OCI-LY7 (cell line): Measurements from ENCODE around the gene TECTB.

ENCODE experiments used
- EZH2phosphoT487 ChIP-seq: fragments of 200-600 bp; sonication (generic); IDR thresholded peaks from 2 replicates; pipeline ENCODE4 v1.6.1; 2018; ENCODE audit warnings: low read depth, borderline replicate concordance, mild to moderate bottlenecking, mixed run types, antibody characterized with exemption, low read length, moderate library complexity, mixed read lengths
- TF ChIP-seq, protein P1 (sequence below): fragments of 200-600 bp; sonication (generic); conservative IDR thresholded peaks from 2 replicates; pipeline ENCODE4 v1.5.1; 2014; ENCODE audit warnings: mild to moderate bottlenecking, antibody characterized with exemption, low read length, moderate library complexity, mixed read lengths

DNA sequence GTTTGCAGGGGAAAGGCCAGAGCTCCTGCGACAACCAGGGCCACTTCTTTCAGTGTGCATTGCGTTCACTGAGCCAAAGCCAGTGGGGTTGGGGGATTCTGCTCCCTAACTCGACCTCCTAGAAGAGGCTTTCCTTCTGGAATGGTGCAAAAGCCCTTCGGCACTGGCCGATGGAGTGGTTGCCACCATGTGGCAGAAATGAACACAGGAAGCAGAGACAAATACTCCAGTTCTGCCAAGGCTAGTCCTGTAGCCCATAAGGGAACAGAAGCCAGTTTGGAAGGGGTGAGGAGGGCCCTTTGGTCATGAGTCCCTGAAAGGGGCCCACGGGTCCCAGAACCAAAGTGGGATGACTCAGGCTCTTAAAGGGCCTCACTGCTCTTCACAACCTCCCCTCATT is 61.1 kb downstream of the TECTB start:
- TF ChIP-seq, protein P1, sequence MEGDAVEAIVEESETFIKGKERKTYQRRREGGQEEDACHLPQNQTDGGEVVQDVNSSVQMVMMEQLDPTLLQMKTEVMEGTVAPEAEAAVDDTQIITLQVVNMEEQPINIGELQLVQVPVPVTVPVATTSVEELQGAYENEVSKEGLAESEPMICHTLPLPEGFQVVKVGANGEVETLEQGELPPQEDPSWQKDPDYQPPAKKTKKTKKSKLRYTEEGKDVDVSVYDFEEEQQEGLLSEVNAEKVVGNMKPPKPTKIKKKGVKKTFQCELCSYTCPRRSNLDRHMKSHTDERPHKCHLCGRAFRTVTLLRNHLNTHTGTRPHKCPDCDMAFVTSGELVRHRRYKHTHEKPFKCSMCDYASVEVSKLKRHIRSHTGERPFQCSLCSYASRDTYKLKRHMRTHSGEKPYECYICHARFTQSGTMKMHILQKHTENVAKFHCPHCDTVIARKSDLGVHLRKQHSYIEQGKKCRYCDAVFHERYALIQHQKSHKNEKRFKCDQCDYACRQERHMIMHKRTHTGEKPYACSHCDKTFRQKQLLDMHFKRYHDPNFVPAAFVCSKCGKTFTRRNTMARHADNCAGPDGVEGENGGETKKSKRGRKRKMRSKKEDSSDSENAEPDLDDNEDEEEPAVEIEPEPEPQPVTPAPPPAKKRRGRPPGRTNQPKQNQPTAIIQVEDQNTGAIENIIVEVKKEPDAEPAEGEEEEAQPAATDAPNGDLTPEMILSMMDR, result no peak
- no peak for TF ChIP-seq EZH2phosphoT487
